Mesendoderm (in vitro differentiated cells): Measurements from ENCODE around the gene ZNF280D.

ENCODE experiments used
- DNase-seq: peaks from one replicate; pipeline ENCODE4 v3.0.0; 2013
- H2AK5ac ChIP-seq: 2 replicates; pipeline ENCODE4 v1.6.1; 2013; ENCODE audit warnings: low read length, inconsistent platforms
- H2BK120ac ChIP-seq: 2 replicates; pipeline ENCODE4 v1.6.1; 2013; ENCODE audit warnings: low read depth, mild to moderate bottlenecking, low read length, moderate library complexity, mixed read lengths
- H2BK15ac ChIP-seq: replicated peaks from 2 replicates; pipeline ENCODE4 v1.6.1; 2013; ENCODE audit warnings: low read depth, mild to moderate bottlenecking, moderate library complexity
- H2BK5ac ChIP-seq: 2 replicates; pipeline ENCODE4 v1.6.1; 2013; ENCODE audit warnings: low read length, inconsistent platforms
- H3K18ac ChIP-seq: 2 replicates; pipeline ENCODE4 v1.6.1; 2013; ENCODE audit warnings: mild to moderate bottlenecking, low read length, mixed read lengths
- H3K23ac ChIP-seq: one replicate; pipeline ENCODE4 v1.6.1; 2013; ENCODE audit warnings: low read length
- H3K27ac ChIP-seq: 2 replicates; pipeline ENCODE4 v1.5.1; 2013; ENCODE audit warnings: low read depth, mild to moderate bottlenecking, inconsistent platforms, low read length, moderate library complexity
- H3K27me3 ChIP-seq: 2 replicates; pipeline ENCODE4 v1.6.1; 2013; ENCODE audit warnings: low read length, control low read depth, mild to moderate bottlenecking, inconsistent platforms; ENCODE audit not compliant: insufficient read depth, poor library complexity
- H3K36me3 ChIP-seq: 2 replicates; pipeline ENCODE4 v1.6.1; 2013; ENCODE audit warnings: low read length, inconsistent platforms; ENCODE audit not compliant: control insufficient read depth, insufficient read depth
- H3K4ac ChIP-seq: one replicate; pipeline ENCODE4 v1.6.1; 2013; ENCODE audit warnings: low read depth, mild to moderate bottlenecking, low read length, moderate library complexity
- H3K4me1 ChIP-seq: 2 replicates; pipeline ENCODE4 v1.6.1; 2013; ENCODE audit warnings: low read depth, low read length, inconsistent platforms; ENCODE audit not compliant: control insufficient read depth
- H3K4me2 ChIP-seq: 2 replicates; pipeline ENCODE4 v1.6.1; 2013; ENCODE audit warnings: low read length
- H3K4me3 ChIP-seq: 2 replicates; pipeline ENCODE4 v1.5.1; 2013; ENCODE audit warnings: mild to moderate bottlenecking, low read length
- H3K56ac ChIP-seq: one replicate; pipeline ENCODE4 v1.6.1; 2013; ENCODE audit warnings: low read length
- H3K79me1 ChIP-seq: 2 replicates; pipeline ENCODE4 v1.6.1; 2013; ENCODE audit warnings: low read length, inconsistent platforms
- H3K79me2 ChIP-seq: 2 replicates; pipeline ENCODE4 v1.6.1; 2013; ENCODE audit warnings: mild to moderate bottlenecking, low read length; ENCODE audit not compliant: control insufficient read depth, insufficient read depth
- H3K9ac ChIP-seq: 2 replicates; pipeline ENCODE4 v1.6.1; 2013; ENCODE audit warnings: low read length, inconsistent platforms
- H4K5ac ChIP-seq: one replicate; pipeline ENCODE4 v1.6.1; 2013; ENCODE audit warnings: low read length
- H4K8ac ChIP-seq: one replicate; pipeline ENCODE4 v1.6.1; 2013; ENCODE audit warnings: low read depth, mild to moderate bottlenecking, control low read depth, low read length, moderate library complexity
- WGBS: extraction: QIAGEN DNeasy Blood & Tissue Kit; methylation state at CpG from one replicate; pipeline ENCODE4 v1.1.7; 2013; ENCODE audit warnings: low lambda C conversion rate, missing lambda C conversion rate; ENCODE audit not compliant: insufficient coverage; ENCODE audit errors: extremely low coverage; 5-methylcytosine and 5-hydroxymethylcytosine counted together

Gene ZNF280D

GRCh38 chr15:56648311-56648710, 85.0 kb downstream of the ZNF280D start:
- no peak overlapping the region for H3K4me2 ChIP-seq
- no peak overlapping the region for H3K18ac ChIP-seq
- no peak overlapping the region for H4K8ac ChIP-seq
- H4K5ac ChIP-seq: no peak overlapping the region
- H3K4me1 ChIP-seq: no peaks in the 10 kb centered on the region
- H3K4me3 ChIP-seq: no peak overlapping the region
- H3K56ac ChIP-seq: no peak overlapping the region
- no peaks in the 10 kb centered on the region for H3K27me3 ChIP-seq
- H3K79me2 ChIP-seq: no peaks in the 10 kb centered on the region
- no peak overlapping the region for H2BK15ac ChIP-seq
- DNase-seq: no peak
- no peaks in the 10 kb centered on the region for H3K79me1 ChIP-seq
- H2BK5ac ChIP-seq: no peak overlapping the region
- no peaks in the 10 kb centered on the region for H3K36me3 ChIP-seq
- no CpG with 5 or more reads among the region's 2 CpGs for WGBS
- H2AK5ac ChIP-seq: no peak overlapping the region
- H3K27ac ChIP-seq: no peak overlapping the region
- H3K23ac ChIP-seq: no peak overlapping the region
- no peak overlapping the region for H2BK120ac ChIP-seq
- no peak overlapping the region for H3K9ac ChIP-seq
- no peak overlapping the region for H3K4ac ChIP-seq

- DNase-seq: no peak
- no peak overlapping the region for H2BK5ac ChIP-seq
- H3K56ac ChIP-seq: no peak overlapping the region
- no peaks in the 10 kb centered on the region for H3K79me2 ChIP-seq
- H4K8ac ChIP-seq: no peak overlapping the region
- no peaks in the 10 kb centered on the region for H3K27me3 ChIP-seq
- no peak overlapping the region for H3K9ac ChIP-seq
- no peak overlapping the region for H3K4ac ChIP-seq
- no peak overlapping the region for H3K4me2 ChIP-seq
- H2AK5ac ChIP-seq: no peak overlapping the region
- H3K18ac ChIP-seq: no peak overlapping the region
- H3K4me1 ChIP-seq: no peaks in the 10 kb centered on the region
- no peaks in the 10 kb centered on the region for H3K36me3 ChIP-seq
- H3K27ac ChIP-seq: no peak overlapping the region
- no peaks in the 10 kb centered on the region for H3K79me1 ChIP-seq
- H2BK120ac ChIP-seq: no peak overlapping the region
- H3K23ac ChIP-seq: no peak overlapping the region
- no peak overlapping the region for H2BK15ac ChIP-seq
- WGBS: no CpG with 5 or more reads among the region's 2 CpGs
- no peak overlapping the region for H4K5ac ChIP-seq
- H3K4me3 ChIP-seq: no peak overlapping the region
Measured at GRCh38 chr15:56640549-56640948, 92.8 kb downstream of the ZNF280D start.

- H3K9ac ChIP-seq: no peak overlapping the region
- H3K4me3 ChIP-seq: no peak overlapping the region
- no peak overlapping the region for H3K4me2 ChIP-seq
- no peak overlapping the region for H3K4ac ChIP-seq
- H3K56ac ChIP-seq: no peak overlapping the region
- no peak overlapping the region for H4K5ac ChIP-seq
- no peak overlapping the region for H2BK120ac ChIP-seq
- H2BK5ac ChIP-seq: no peak overlapping the region
- H3K27me3 ChIP-seq: no peaks in the 10 kb centered on the region
- H3K36me3 ChIP-seq: no peaks in the 10 kb centered on the region
- DNase-seq: peak; percentile 2
- no peak overlapping the region for H3K23ac ChIP-seq
- no peak overlapping the region for H4K8ac ChIP-seq
- no peak overlapping the region for H2AK5ac ChIP-seq
- H3K27ac ChIP-seq: no peak overlapping the region
- no peak overlapping the region for H2BK15ac ChIP-seq
- no peaks in the 10 kb centered on the region for H3K79me2 ChIP-seq
- H3K18ac ChIP-seq: no peak overlapping the region
- no peaks in the 10 kb centered on the region for H3K79me1 ChIP-seq
- H3K4me1 ChIP-seq: no peaks in the 10 kb centered on the region
Measured at GRCh38 chr15:56640127-56640526, 93.2 kb downstream of the ZNF280D start.

- no peaks in the 10 kb centered on the region for H3K27me3 ChIP-seq
Measured at GRCh38 chr15:56639631-56640030, 93.7 kb downstream of the ZNF280D start.

GRCh38 chr15:56631765-56632164, 101.5 kb downstream of the ZNF280D start:
- Histone ChIP-seq H3K27me3 (no peaks in the 10 kb centered on the region), H3K36me3 (no peaks in the 10 kb centered on the region), H4K5ac (no peak overlapping the region), H3K4me2 (no peak overlapping the region), H2AK5ac (no peak overlapping the region), H3K9ac (no peak overlapping the region), H3K79me1 (no peaks in the 10 kb centered on the region), H3K27ac (no peak overlapping the region), H3K23ac (no peak overlapping the region), H2BK5ac (no peak overlapping the region), H3K4ac (no peak overlapping the region), H3K79me2 (no peaks in the 10 kb centered on the region), H2BK15ac (no peak overlapping the region), H3K18ac (no peak overlapping the region), H4K8ac (no peak overlapping the region), H3K4me1 (no peaks in the 10 kb centered on the region), H2BK120ac (no peak overlapping the region), H3K56ac (no peak overlapping the region), H3K4me3 (no peak overlapping the region)
- peak; percentile 5 for DNase-seq
- no CpG with 5 or more reads among the region's 3 CpGs for WGBS

More at GRCh38 chr15:56639631-56640030, 93.7 kb downstream of the ZNF280D start:
- Histone ChIP-seq H3K18ac (no peak overlapping the region), H4K5ac (no peak overlapping the region), H3K79me1 (no peaks in the 10 kb centered on the region), H3K56ac (no peak overlapping the region), H3K27ac (no peak overlapping the region), H3K36me3 (no peaks in the 10 kb centered on the region), H3K9ac (no peak overlapping the region), H4K8ac (no peak overlapping the region), H2BK5ac (no peak overlapping the region), H3K4me2 (no peak overlapping the region), H3K4me1 (no peaks in the 10 kb centered on the region), H3K4ac (no peak overlapping the region), H3K4me3 (no peak overlapping the region), H3K79me2 (no peaks in the 10 kb centered on the region), H3K23ac (no peak overlapping the region), H2AK5ac (no peak overlapping the region), H2BK15ac (no peak overlapping the region), H2BK120ac (no peak overlapping the region)
- no peak for DNase-seq
- no CpG with 5 or more reads among the region's 4 CpGs for WGBS

GRCh38 chr15:56628893-56629532, 104.3 kb downstream of the ZNF280D start:
- Histone ChIP-seq H2BK120ac (no peak overlapping the region), H3K27ac (no peak overlapping the region), H3K23ac (no peak overlapping the region), H3K4me1 (no peaks in the 10 kb centered on the region), H2BK15ac (no peak overlapping the region), H3K9ac (no peak overlapping the region), H3K79me1 (no peaks in the 10 kb centered on the region), H3K4me2 (no peak overlapping the region), H2BK5ac (no peak overlapping the region), H3K4ac (no peak overlapping the region), H3K18ac (no peak overlapping the region), H3K36me3 (no peaks in the 10 kb centered on the region), H2AK5ac (no peak overlapping the region), H3K27me3 (no peaks in the 10 kb centered on the region), H3K56ac (no peak overlapping the region), H3K79me2 (no peaks in the 10 kb centered on the region), H3K4me3 (no peak overlapping the region), H4K5ac (no peak overlapping the region), H4K8ac (no peak overlapping the region)
- WGBS: no CpG with 5 or more reads among the region's 2 CpGs
- no peak for DNase-seq
